Calu3 (cell line): ENCODE data around the gene AP5S1. TPM values are rescaled to one million over a fixed set of nuclear protein-coding genes. Genes with fewer than 3 reads are reported as not detected.

ENCODE experiments used
- BruUV-seq: library from RNA; stranded (reverse); fragments of 400-500 nt; replicated peaks from 2 replicates; lab custom pipeline; 2021; lab: Mats Ljungman, UMichigan
- CTCF ChIA-PET: fragments of 300-600 bp; sonication (Branson Sonifier 250); formaldehyde crosslinking; loops from one replicate; lab custom pipeline; 2022; ENCODE audit warnings: antibody characterized with exemption; lab: Charles Lee
- DNase-seq: peaks from one replicate; pipeline ENCODE4 v3.0.0; 2022
- H3K27ac Mint-ChIP-seq: one replicate; pipeline ENCODE4 v1.8.0; 2022; ENCODE audit warnings: mixed read lengths; ENCODE audit not compliant: unreplicated experiment
- H3K27me3 Mint-ChIP-seq: one replicate; pipeline ENCODE4 v1.8.0; 2022; ENCODE audit warnings: mixed read lengths; ENCODE audit not compliant: unreplicated experiment
- H3K36me3 Mint-ChIP-seq: one replicate; pipeline ENCODE4 v1.8.0; 2022; ENCODE audit warnings: mild to moderate bottlenecking, moderate library complexity, mixed read lengths; ENCODE audit not compliant: insufficient read depth, unreplicated experiment
- H3K4me1 Mint-ChIP-seq: one replicate; pipeline ENCODE4 v1.8.0; 2022; ENCODE audit warnings: mild to moderate bottlenecking, low read depth, mixed read lengths; ENCODE audit not compliant: unreplicated experiment
- H3K4me3 Mint-ChIP-seq: one replicate; pipeline ENCODE4 v1.8.0; 2022; ENCODE audit warnings: mild to moderate bottlenecking, low read depth, moderate library complexity, mixed read lengths; ENCODE audit not compliant: unreplicated experiment
- H3K9me3 Mint-ChIP-seq: one replicate; pipeline ENCODE4 v1.8.0; 2022; ENCODE audit warnings: low read depth, mixed read lengths; ENCODE audit not compliant: unreplicated experiment
- intact Hi-C: fragments of 100-400 bp; cut with micrococcal nuclease; formaldehyde crosslinking; loops from one replicate; pipeline ENCODE4 v1.10.0; 2022; ENCODE audit not compliant: unreplicated experiment
- total RNA-seq: library from RNA; stranded (reverse); gene quantifications from 2 replicates; pipeline ENCODE4 v1.2.3, GENCODE V29; 2022
- TF ChIP-seq, protein P1 (sequence below): fragments of 200-600 bp; IDR thresholded peaks from one replicate; pipeline ENCODE4 v1.8.0; 2022; ENCODE audit warnings: antibody characterized with exemption; ENCODE audit not compliant: unreplicated experiment

AP5S1 gene
- total RNA-seq, 1 experiment from 2014 or later: 9.5 TPM

DNA sequence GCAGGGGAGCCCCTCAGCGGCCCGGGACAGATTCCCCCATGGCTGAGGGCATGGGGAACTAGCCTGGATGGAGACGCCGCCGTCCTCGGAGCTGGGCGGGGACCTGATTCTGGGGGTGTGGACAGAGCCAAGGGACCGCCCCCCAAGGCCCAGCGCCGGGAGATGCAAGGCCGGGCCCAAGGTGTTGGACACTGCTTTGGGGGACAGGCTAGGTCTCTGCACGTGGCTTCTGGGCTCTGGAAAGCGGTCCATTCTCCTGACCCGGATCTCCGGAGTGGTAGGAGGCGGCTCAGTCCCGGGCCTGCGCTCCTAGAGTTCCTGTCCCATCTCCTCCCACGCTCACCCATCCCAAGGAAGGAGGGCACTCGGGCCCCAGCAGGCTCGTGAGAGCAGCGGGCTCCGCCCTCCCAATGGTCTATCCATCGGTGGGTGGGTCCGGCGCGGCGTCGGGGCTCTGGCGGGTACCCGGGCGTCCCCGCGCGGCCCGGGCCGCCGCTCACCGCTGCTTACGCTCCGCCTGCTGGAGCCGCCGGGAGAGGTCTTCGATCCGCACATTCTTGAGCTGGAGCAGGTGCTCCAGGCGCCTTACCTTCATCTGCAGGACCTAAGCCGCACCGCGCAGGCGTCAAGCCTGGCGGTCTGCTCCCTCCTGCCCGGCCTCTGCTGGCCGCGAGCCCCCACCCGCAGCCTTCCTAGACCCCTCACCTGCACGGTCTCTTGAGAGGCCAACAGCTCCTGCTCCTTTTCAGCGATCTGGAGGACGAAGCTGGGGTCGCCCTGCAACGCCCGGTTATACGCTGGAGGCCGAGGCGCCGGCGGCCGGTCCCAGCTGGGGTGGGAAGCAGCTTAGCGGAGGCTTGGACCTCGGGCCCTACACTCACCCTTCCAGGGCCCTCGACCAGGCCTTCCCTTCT is 42.4 kb upstream of the AP5S1 start:
- CTCF ChIA-PET: interaction anchor here (1.1 kb wide), 1 partner anchor 10 kb away, joined by 5 read pairs; the partner anchor contains the start of gene ADISSP

DNA sequence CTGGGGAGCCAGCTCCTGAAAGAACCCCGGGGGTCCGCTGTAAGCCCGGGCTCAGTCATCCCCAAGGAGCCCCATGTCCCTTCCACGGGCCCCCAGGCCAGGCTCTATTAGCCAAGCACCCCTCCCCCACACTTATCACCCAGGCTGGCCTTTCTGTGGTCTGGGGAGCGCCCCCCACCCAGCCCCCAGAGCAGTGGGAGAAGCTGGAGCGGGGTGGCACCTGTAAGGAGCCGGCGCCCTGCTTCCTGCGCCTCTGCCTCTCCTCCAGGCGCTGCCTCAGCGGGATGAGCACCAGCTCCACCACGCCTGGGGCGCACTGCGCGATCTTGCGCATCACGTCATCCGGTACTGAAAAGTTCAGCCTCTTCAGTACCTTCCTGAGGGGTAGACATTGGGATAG is 41.4 kb upstream of the AP5S1 start:
- Mint-ChIP-seq H3K36me3 (peaks cover 40% of the 10 kb centered on the region), H3K27me3 (peaks cover 30% of the 10 kb centered on the region), H3K4me3 (peak overlapping the region; percentile 64), H3K9me3 (no peaks in the 10 kb centered on the region), H3K4me1 (peaks cover 20% of the 10 kb centered on the region), H3K27ac (no peak overlapping the region)
- TF ChIP-seq, protein P1, sequence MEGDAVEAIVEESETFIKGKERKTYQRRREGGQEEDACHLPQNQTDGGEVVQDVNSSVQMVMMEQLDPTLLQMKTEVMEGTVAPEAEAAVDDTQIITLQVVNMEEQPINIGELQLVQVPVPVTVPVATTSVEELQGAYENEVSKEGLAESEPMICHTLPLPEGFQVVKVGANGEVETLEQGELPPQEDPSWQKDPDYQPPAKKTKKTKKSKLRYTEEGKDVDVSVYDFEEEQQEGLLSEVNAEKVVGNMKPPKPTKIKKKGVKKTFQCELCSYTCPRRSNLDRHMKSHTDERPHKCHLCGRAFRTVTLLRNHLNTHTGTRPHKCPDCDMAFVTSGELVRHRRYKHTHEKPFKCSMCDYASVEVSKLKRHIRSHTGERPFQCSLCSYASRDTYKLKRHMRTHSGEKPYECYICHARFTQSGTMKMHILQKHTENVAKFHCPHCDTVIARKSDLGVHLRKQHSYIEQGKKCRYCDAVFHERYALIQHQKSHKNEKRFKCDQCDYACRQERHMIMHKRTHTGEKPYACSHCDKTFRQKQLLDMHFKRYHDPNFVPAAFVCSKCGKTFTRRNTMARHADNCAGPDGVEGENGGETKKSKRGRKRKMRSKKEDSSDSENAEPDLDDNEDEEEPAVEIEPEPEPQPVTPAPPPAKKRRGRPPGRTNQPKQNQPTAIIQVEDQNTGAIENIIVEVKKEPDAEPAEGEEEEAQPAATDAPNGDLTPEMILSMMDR: no peak
- intact Hi-C loops: no loop called here
- CTCF ChIA-PET: no interaction called here
- no TSS peak for BruUV-seq
- DNase-seq: no peak

More for the DNA sequence above, 42.4 kb upstream of the AP5S1 start:
- peak overlapping the region; percentile 64 for H3K4me3 Mint-ChIP-seq
- peaks cover 11% of the 10 kb centered on the region for H3K4me1 Mint-ChIP-seq
- TF ChIP-seq, protein P1: no peak
- H3K9me3 Mint-ChIP-seq: no peaks in the 10 kb centered on the region
- peaks cover 31% of the 10 kb centered on the region for H3K36me3 Mint-ChIP-seq
- intact Hi-C loops: no loop called here
- DNase-seq: peak; percentile 39
- H3K27me3 Mint-ChIP-seq: peaks cover 30% of the 10 kb centered on the region
- H3K27ac Mint-ChIP-seq: no peak overlapping the region
- no TSS peak for BruUV-seq

DNA sequence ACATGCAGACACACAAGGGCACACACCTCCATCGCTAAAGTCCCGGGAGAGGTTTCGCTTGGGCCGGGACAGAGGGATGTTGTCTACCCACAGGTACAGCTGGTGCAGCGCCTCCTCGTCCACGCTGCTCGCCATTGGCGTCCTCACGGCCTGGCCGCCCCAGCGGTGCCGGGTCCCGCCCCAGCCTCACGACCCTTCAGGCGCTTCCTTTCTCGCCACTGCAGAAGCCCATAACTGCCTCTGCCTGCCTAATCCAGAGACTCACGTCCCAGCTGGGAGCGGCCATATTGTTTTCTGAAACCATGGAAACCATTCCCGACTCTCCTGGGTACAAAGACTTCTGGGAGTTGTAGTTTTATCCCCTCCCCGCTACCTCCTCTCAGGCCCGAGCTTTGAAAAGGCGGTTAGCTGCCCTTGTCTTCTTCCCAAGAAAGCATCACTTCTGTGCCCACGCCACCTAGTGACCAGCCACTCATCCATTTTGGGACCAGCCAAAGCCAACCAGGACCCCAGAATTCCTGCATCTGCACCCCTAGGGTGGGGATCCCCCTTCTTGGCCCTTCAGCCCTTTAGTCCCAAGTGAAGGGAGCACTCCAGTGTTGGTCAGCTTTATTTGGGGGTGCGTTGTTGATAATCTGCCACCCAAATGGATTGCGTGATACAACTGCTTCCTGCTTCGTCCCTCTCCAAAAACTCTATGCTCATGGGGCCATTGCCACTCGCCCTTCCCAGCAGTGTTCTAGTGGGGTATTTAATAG is 39.0 kb upstream of the AP5S1 start, which contains the start of gene SPEF1:
TSS of gene SPEF1 (minus strand) at position 296 of the 758 bp plus-strand sequence. CDS start at position 135, 161 bp downstream.
- TF ChIP-seq, protein P1: peak; percentile 22
- H3K27me3 Mint-ChIP-seq: peaks cover 30% of the 10 kb centered on the region
- H3K4me1 Mint-ChIP-seq: peaks cover 20% of the 10 kb centered on the region
- CTCF ChIA-PET: interaction anchor here (0.7 to 1.2 kb wide), 3 partner anchors 13 to 39 kb away, joined by 3 to 5 read pairs (median 5); partner anchors contain the start of genes ADISSP and AP5S1
- peak within 1 kb of the TSS; percentile 34 for H3K27ac Mint-ChIP-seq
- intact Hi-C loops: no loop called here
- peak within 1 kb of the TSS; percentile 78 for H3K4me3 Mint-ChIP-seq
- no TSS peak for BruUV-seq
- H3K9me3 Mint-ChIP-seq: no peaks in the 10 kb centered on the region
- DNase-seq: peak; percentile 73
- peaks cover 50% of the 10 kb centered on the region for H3K36me3 Mint-ChIP-seq

DNA sequence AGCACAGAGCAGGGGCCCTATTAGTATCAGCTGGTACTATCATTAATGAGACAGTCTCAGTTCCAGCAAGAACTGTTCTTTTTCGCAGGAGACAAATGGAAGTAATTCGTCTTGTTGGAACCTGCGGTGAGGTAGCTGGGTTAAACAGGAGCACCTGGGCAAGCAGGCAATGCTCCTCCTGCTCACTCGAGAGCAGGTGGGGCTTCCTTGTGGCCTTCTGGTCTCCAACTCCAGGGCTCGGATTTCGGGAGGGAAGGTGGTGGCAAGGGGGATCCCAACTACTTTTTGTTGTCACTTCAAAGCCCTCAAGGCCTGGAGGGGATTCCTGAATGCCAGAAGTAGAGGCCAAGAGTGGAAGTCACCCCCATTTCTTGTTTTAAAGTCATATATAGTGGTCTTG is 37.8 kb upstream of the AP5S1 start:
- TF ChIP-seq, protein P1: no peak
- intact Hi-C loops: no loop called here
- peaks cover 20% of the 10 kb centered on the region for H3K4me1 Mint-ChIP-seq

More for the DNA sequence above, 37.8 kb upstream of the AP5S1 start:
- H3K27ac Mint-ChIP-seq: no peak overlapping the region
- H3K9me3 Mint-ChIP-seq: no peaks in the 10 kb centered on the region
- no peak overlapping the region for H3K4me3 Mint-ChIP-seq
- H3K27me3 Mint-ChIP-seq: peaks cover 30% of the 10 kb centered on the region
- DNase-seq: no peak
- peaks cover 50% of the 10 kb centered on the region for H3K36me3 Mint-ChIP-seq
- CTCF ChIA-PET: no interaction called here
- BruUV-seq: no TSS peak
